Measurements from ENCODE around the gene SLBP.
A peak's percentile ranks its signal among the peaks of the same experiment; 100 is the strongest.

SLBP gene

GRCh38 chr4:1712216-1713002, at the start of gene SLBP:
SLBP (minus strand) TSS chr4:1712319; CDS start chr4:1712188, 131 bp downstream.
- H3K4me3 ChIP-seq (ENCODE audit: low read depth, low read length) = peak within 1 kb of the TSS; percentile 77
- peak; percentile 73 for DNase-seq (ENCODE audit: low read depth)

- H3K4me3 ChIP-seq (ENCODE audit: low read depth, low read length) = no peak overlapping the region
- no peak for DNase-seq (ENCODE audit: low read depth)
Measured at GRCh38 chr4:1761130-1761689, 49.1 kb upstream of the SLBP start.

- H3K4me3 ChIP-seq (ENCODE audit: low read depth, low read length) = no peak overlapping the region
- DNase-seq (ENCODE audit: low read depth) = no peak
Measured at GRCh38 chr4:1760521-1761071, 48.5 kb upstream of the SLBP start.

GRCh38 chr4:1759818-1760223, 47.7 kb upstream of the SLBP start:
- no peak for DNase-seq (ENCODE audit: low read depth)
- no peak overlapping the region for H3K4me3 ChIP-seq (ENCODE audit: low read depth, low read length)

- DNase-seq (ENCODE audit: low read depth) = no peak
Measured at GRCh38 chr4:1759170-1759817, 47.2 kb upstream of the SLBP start.

GRCh38 chr4:1758306-1759121, 46.4 kb upstream of the SLBP start:
- H3K4me3 ChIP-seq (ENCODE audit: low read depth, low read length) = no peak overlapping the region
- DNase-seq (ENCODE audit: low read depth) = no peak

More at GRCh38 chr4:1759170-1759817, 47.2 kb upstream of the SLBP start:
- no peak overlapping the region for H3K4me3 ChIP-seq (ENCODE audit: low read depth, low read length)

GRCh38 chr4:1757836-1758235, 45.7 kb upstream of the SLBP start:
- DNase-seq (ENCODE audit: low read depth) = no peak

GRCh38 chr4:1756893-1757779, 45.0 kb upstream of the SLBP start:
- no peak for DNase-seq (ENCODE audit: low read depth)
- no peak overlapping the region for H3K4me3 ChIP-seq (ENCODE audit: low read depth, low read length)

More at GRCh38 chr4:1757836-1758235, 45.7 kb upstream of the SLBP start:
- H3K4me3 ChIP-seq (ENCODE audit: low read depth, low read length) = no peak overlapping the region

- no peak overlapping the region for H3K4me3 ChIP-seq (ENCODE audit: low read depth, low read length)
- DNase-seq (ENCODE audit: low read depth) = no peak
Measured at GRCh38 chr4:1756079-1756478, 44.0 kb upstream of the SLBP start.

GRCh38 chr4:1755297-1755696, 43.2 kb upstream of the SLBP start:
- no peak for DNase-seq (ENCODE audit: low read depth)

GRCh38 chr4:1754336-1754735, 42.2 kb upstream of the SLBP start:
- H3K4me3 ChIP-seq (ENCODE audit: low read depth, low read length) = no peak overlapping the region
- no peak for DNase-seq (ENCODE audit: low read depth)

More at GRCh38 chr4:1755297-1755696, 43.2 kb upstream of the SLBP start:
- no peak overlapping the region for H3K4me3 ChIP-seq (ENCODE audit: low read depth, low read length)

GRCh38 chr4:1753697-1754311, 41.7 kb upstream of the SLBP start:
- DNase-seq (ENCODE audit: low read depth) = no peak
- no peak overlapping the region for H3K4me3 ChIP-seq (ENCODE audit: low read depth, low read length)

GRCh38 chr4:1753294-1753696, 41.2 kb upstream of the SLBP start:
- DNase-seq (ENCODE audit: low read depth) = no peak
- no peak overlapping the region for H3K4me3 ChIP-seq (ENCODE audit: low read depth, low read length)

GRCh38 chr4:1752284-1753041, 40.3 kb upstream of the SLBP start:
- no peak for DNase-seq (ENCODE audit: low read depth)
- H3K4me3 ChIP-seq (ENCODE audit: low read depth, low read length) = no peak overlapping the region

GRCh38 chr4:1751919-1752283, 39.8 kb upstream of the SLBP start:
- H3K4me3 ChIP-seq (ENCODE audit: low read depth, low read length) = no peak overlapping the region
- DNase-seq (ENCODE audit: low read depth) = no peak

- no peak overlapping the region for H3K4me3 ChIP-seq (ENCODE audit: low read depth, low read length)
- DNase-seq (ENCODE audit: low read depth) = no peak
Measured at GRCh38 chr4:1751155-1751918, 39.2 kb upstream of the SLBP start.
